HEK293 (cell line): ENCODE data around the gene EMP3.

ENCODE experiments used
- ELK4 ChIP-seq: IDR thresholded peaks from 2 replicates; pipeline ENCODE4 v1.6.1; 2011; ENCODE audit warnings: mild to moderate bottlenecking, low read depth, low read length, borderline replicate concordance
- GFI1B ChIP-seq: fragments of 450-650 bp; formaldehyde crosslinking; IDR thresholded peaks from 2 replicates; pipeline ENCODE4 v1.5.1; 2016; ENCODE audit warnings: missing biosample characterization, missing genetic modification characterization
- HOXA7 ChIP-seq: sonication (generic); formaldehyde crosslinking; IDR thresholded peaks from 2 replicates; pipeline ENCODE4 v1.8.1; 2022; ENCODE audit warnings: missing genetic modification reagents, borderline replicate concordance
- HOXD13 ChIP-seq: sonication (generic); formaldehyde crosslinking; IDR thresholded peaks from 2 replicates; pipeline ENCODE4 v1.8.0; 2022; ENCODE audit warnings: missing genetic modification reagents, borderline replicate concordance
- PRDM6 ChIP-seq: fragments of 450-650 bp; formaldehyde crosslinking; IDR thresholded peaks from 2 replicates; pipeline ENCODE4 v1.5.1; 2017; ENCODE audit warnings: missing biosample characterization, missing genetic modification characterization
- TSHZ1 ChIP-seq: fragments of 450-650 bp; formaldehyde crosslinking; IDR thresholded peaks from 2 replicates; pipeline ENCODE4 v1.5.1; 2016; ENCODE audit warnings: missing biosample characterization, missing genetic modification characterization, borderline replicate concordance
- YY1 ChIP-seq: fragments of 450-650 bp; formaldehyde crosslinking; IDR thresholded peaks from 2 replicates; pipeline ENCODE4 v1.5.1; 2018; ENCODE audit warnings: missing biosample characterization, missing genetic modification characterization
- ZBTB48 ChIP-seq: fragments of 450-650 bp; formaldehyde crosslinking; IDR thresholded peaks from 2 replicates; pipeline ENCODE4 v1.5.1; 2016; ENCODE audit warnings: missing biosample characterization, missing genetic modification characterization
- ZBTB6 ChIP-seq: fragments of 450-650 bp; formaldehyde crosslinking; IDR thresholded peaks from 2 replicates; pipeline ENCODE4 v1.5.1; 2017; ENCODE audit warnings: missing biosample characterization, missing genetic modification characterization
- ZNF133 ChIP-seq: fragments of 450-650 bp; formaldehyde crosslinking; IDR thresholded peaks from 2 replicates; pipeline ENCODE4 v1.5.1; 2016; ENCODE audit warnings: missing biosample characterization, missing genetic modification characterization
- ZNF146 ChIP-seq: fragments of 450-650 bp; formaldehyde crosslinking; IDR thresholded peaks from 2 replicates; pipeline ENCODE4 v1.5.1; 2016; ENCODE audit warnings: missing biosample characterization, missing genetic modification characterization
- ZNF157 ChIP-seq: fragments of 450-650 bp; formaldehyde crosslinking; IDR thresholded peaks from 2 replicates; pipeline ENCODE4 v1.5.1; 2016; ENCODE audit warnings: missing biosample characterization, missing genetic modification characterization
- ZNF274 ChIP-seq, 2 experiments: fragments of 200-500 bp in 1 of 2; fragments of 450-650 bp in 1 of 2; sonication (Bioruptor generic) in 1 of 2; formaldehyde crosslinking in 1 of 2; IDR thresholded peaks; 2 replicates each; pipeline versions ENCODE4 v1.5.1 to v1.6.1; 2014 to 2016; ENCODE audit warnings: borderline replicate concordance in 1 of 2, inconsistent platforms in 1 of 2, low read length in 1 of 2, missing biosample characterization in 1 of 2, missing genetic modification characterization in 1 of 2
- ZNF302 ChIP-seq: fragments of 450-650 bp; formaldehyde crosslinking; IDR thresholded peaks from 2 replicates; pipeline ENCODE4 v1.5.1; 2016; ENCODE audit warnings: missing biosample characterization, missing genetic modification characterization, low read depth
- ZNF449 ChIP-seq: fragments of 450-650 bp; formaldehyde crosslinking; IDR thresholded peaks from 2 replicates; pipeline ENCODE4 v1.5.1; 2017; ENCODE audit warnings: missing biosample characterization, mild to moderate bottlenecking, missing genetic modification characterization, moderate library complexity
- ZNF488 ChIP-seq: fragments of 450-650 bp; formaldehyde crosslinking; IDR thresholded peaks from 2 replicates; pipeline ENCODE4 v1.5.1; 2016; ENCODE audit warnings: missing biosample characterization, missing genetic modification characterization
- ZNF549 ChIP-seq: fragments of 450-650 bp; IDR thresholded peaks from 2 replicates; pipeline ENCODE4 v1.5.1; 2018; ENCODE audit warnings: missing biosample characterization, missing genetic modification characterization, mild to moderate bottlenecking, inconsistent platforms, moderate library complexity
- ZNF610 ChIP-seq: fragments of 450-650 bp; formaldehyde crosslinking; IDR thresholded peaks from 2 replicates; pipeline ENCODE4 v1.5.1; 2016; ENCODE audit warnings: missing biosample characterization, missing genetic modification characterization, borderline replicate concordance
- ZNF654 ChIP-seq: fragments of 450-650 bp; formaldehyde crosslinking; IDR thresholded peaks from 2 replicates; pipeline ENCODE4 v1.5.1; 2016; ENCODE audit warnings: low read depth, missing biosample characterization, missing genetic modification characterization
- ZNF704 ChIP-seq: fragments of 450-650 bp; formaldehyde crosslinking; IDR thresholded peaks from 2 replicates; pipeline ENCODE4 v1.5.1; 2016; ENCODE audit warnings: missing biosample characterization, missing genetic modification characterization
- ZNF76 ChIP-seq: fragments of 450-650 bp; formaldehyde crosslinking; IDR thresholded peaks from 2 replicates; pipeline ENCODE4; 2016; ENCODE audit warnings: low read depth, missing biosample characterization, missing genetic modification characterization, borderline replicate concordance
- ZNF792 ChIP-seq: fragments of 450-650 bp; formaldehyde crosslinking; IDR thresholded peaks from 2 replicates; pipeline ENCODE4 v1.5.1; 2016; ENCODE audit warnings: missing biosample characterization, missing genetic modification characterization
- ZSCAN18 ChIP-seq: fragments of 450-650 bp; formaldehyde crosslinking; IDR thresholded peaks from 2 replicates; pipeline ENCODE4 v1.5.1; 2016; ENCODE audit warnings: missing biosample characterization, missing genetic modification characterization
- ZSCAN23 ChIP-seq: fragments of 450-650 bp; formaldehyde crosslinking; IDR thresholded peaks from 2 replicates; pipeline ENCODE4 v1.5.1; 2016; ENCODE audit warnings: missing biosample characterization, missing genetic modification characterization

The EMP3 gene

GRCh38 chr19:48321622-48322591 lies 3.4 kb upstream of the EMP3 start (continued):
- TF ChIP-seq ZSCAN18 (no peak), ZNF792 (tag by site-specific recombination) (no peak), ELK4 (no peak; the same call in 1 of the 2 replicates), GFI1B (tag by site-specific recombination) (no peak), ZNF76 (tag by site-specific recombination) (no peak), TSHZ1 (tag by site-specific recombination) (no peak), ZNF488 (tag by site-specific recombination) (no peak), ZNF133 (no peak), HOXA7 (CRISPR knock-in tag) (no peak), ZNF654 (tag by site-specific recombination) (no peak), HOXD13 (CRISPR knock-in tag) (no peak), ZNF549 (tag by site-specific recombination) (no peak), YY1 (tag by site-specific recombination) (no peak), ZBTB6 (tag by site-specific recombination) (no peak), ZBTB48 (peak; percentile 47; the same call in 1 of the 2 replicates), ZNF302 (tag by site-specific recombination) (no peak), ZSCAN23 (tag by site-specific recombination) (no peak), ZNF704 (tag by site-specific recombination) (no peak), ZNF157 (no peak), ZNF274 (IDR thresholded peaks at IDR 0.05; ENCODE audit: low read length) (no peak), ZNF274 (tag by site-specific recombination; IDR thresholded peaks at IDR 0.05; ENCODE audit: borderline replicate concordance) (no peak), ZNF146 (tag by site-specific recombination) (no peak), ZNF610 (tag by site-specific recombination) (no peak), PRDM6 (tag by site-specific recombination) (no peak), ZNF449 (tag by site-specific recombination) (peak; percentile 58; the same call in 1 of the 2 replicates)
